Naive thymus-derived CD8-positive, alpha-beta T cell (primary cell): Measurements from ENCODE around the gene HM13. TPM values are rescaled to one million over a fixed set of nuclear protein-coding genes. Genes with fewer than 3 reads are reported as not detected.
"Not testable (repeated sequence)": the region's sequence is repeated elsewhere in the genome, so short reads cannot be mapped to it uniquely, and the experiment has no call there.

Source experiments
- ATAC-seq, 2 donors: fragments of 150-1000 bp; cut with Tn5 transposase in 1 of 2; sonication (Bioruptor Pico), chemical (Tn5 transposase) in 1 of 2; 1 replicate in 1 of 2; 2 replicates in 1 of 2; pipeline ENCODE4 v1.10.0; 2021; ENCODE audit warnings: mild to moderate bottlenecking in 2 of 2, moderate library complexity in 2 of 2
- POLR2A ChIA-PET: fragments of 350-600 bp; sonication (Branson Sonifier 250); formaldehyde crosslinking; loops from one replicate; lab custom pipeline; 2021; ENCODE audit warnings: antibody characterized with exemption; lab: Charles Lee
- DNase-seq, 10 donors: peaks; one replicate each; pipeline versions ENCODE4 v3.0.0 to v3.0.0-alpha.2; 2020 to 2022
- H3K27ac Mint-ChIP-seq, 10 donors: one replicate each; pipeline ENCODE4 v1.8.0; 2020 to 2022; ENCODE audit warnings: mild to moderate bottlenecking in 10 of 10, mixed read lengths in 10 of 10, moderate library complexity in 4 of 10, inconsistent platforms in 1 of 10
- H3K27me3 Mint-ChIP-seq, 5 donors: one replicate each; pipeline ENCODE4 v1.8.0; 2021 to 2022; ENCODE audit warnings: mixed read lengths in 5 of 5
- H3K36me3 Mint-ChIP-seq, 3 donors: one replicate each; pipeline ENCODE4 v1.8.0; 2020 to 2022; ENCODE audit warnings: mixed read lengths in 3 of 3, mild to moderate bottlenecking in 2 of 3, inconsistent platforms in 1 of 3
- H3K4me1 Mint-ChIP-seq, 4 donors: one replicate each; pipeline ENCODE4 v1.8.0; 2021 to 2022; ENCODE audit warnings: mixed read lengths in 4 of 4
- H3K4me3 Mint-ChIP-seq, 10 donors: one replicate each; pipeline ENCODE4 v1.8.0; 2020 to 2022; ENCODE audit warnings: mild to moderate bottlenecking in 10 of 10, mixed read lengths in 10 of 10, moderate library complexity in 6 of 10, inconsistent platforms in 1 of 10
- H3K9me3 Mint-ChIP-seq, 9 donors: one replicate each; pipeline ENCODE4 v1.8.0; 2020 to 2022; ENCODE audit warnings: mixed read lengths in 9 of 9, mild to moderate bottlenecking in 3 of 9, inconsistent platforms in 1 of 9, moderate library complexity in 1 of 9
- polyA plus RNA-seq, 3 donors: library from polyadenylated mRNA; unstranded; fragments of 300-500 nt; fragmentation: Illumina TruSeq; gene quantifications; one replicate each; pipeline ENCODE4 v1.2.3, GENCODE V29; 2021
- total RNA-seq, 8 experiments: library from RNA in 2 of 8; stranded (reverse) in 2 of 8; gene quantifications; one replicate each; pipeline ENCODE4 v1.2.3 and lab custom pipeline; 2021 to 2026

Gene HM13
- total and polyA plus RNA-seq, 5 experiments from 2014 or later: 96.5 to 115 (median 109) TPM

DNA sequence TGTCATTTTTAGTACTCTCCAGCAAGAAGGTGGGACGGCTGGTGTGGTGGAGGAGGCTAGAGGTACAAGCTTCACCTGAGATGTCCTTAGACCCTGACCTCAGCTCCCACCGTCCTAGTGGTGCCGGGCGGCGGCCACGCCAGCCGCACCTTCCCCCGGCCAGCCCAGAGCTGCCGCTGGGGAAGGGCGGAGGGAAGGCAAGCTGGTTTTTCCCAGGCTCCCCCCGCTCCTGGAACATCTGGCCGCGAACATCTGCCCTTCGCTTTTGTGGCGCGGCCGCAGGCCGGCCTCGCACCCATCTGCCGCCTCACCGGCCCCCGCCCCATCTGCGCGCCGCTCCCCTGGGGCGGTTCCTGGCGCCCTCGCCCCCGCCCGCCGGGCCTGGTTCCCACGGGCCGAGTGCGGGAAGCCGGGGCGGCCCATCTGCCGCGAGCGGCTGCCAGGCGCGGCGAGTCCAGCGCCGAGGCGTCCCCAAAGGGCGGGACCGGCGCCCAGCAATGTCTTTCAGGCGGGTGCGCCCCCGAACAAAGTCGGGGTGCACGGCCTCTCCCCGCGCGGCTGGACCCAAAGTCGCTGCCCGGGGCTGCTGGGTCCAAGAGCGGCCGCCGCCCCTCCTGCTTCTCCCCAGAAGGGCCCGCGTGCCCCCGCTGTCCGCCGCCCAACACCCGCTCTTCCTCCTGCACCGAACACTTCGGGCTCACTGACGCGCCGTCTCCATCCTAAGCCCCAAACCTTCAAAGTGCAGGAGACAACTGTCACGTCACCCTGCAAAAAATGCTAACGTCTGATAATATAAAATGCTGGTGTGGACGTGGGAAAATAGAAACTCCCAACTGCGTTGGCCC, 73.5 kb downstream of the HM13 start:
- ATAC-seq: peak; percentile 62 to 73
- peaks cover 8 to 29% (median 16%) of the 10 kb centered on the region in 5 donors for H3K27me3 Mint-ChIP-seq
- peaks cover 0 to 2% (median 0%) of the 10 kb centered on the region in 9 donors for H3K9me3 Mint-ChIP-seq
- H3K4me3 Mint-ChIP-seq: peak overlapping the region; percentile 72 to 88 (median 82)
- peaks cover 7 to 9% (median 8%) of the 10 kb centered on the region in 4 donors for H3K4me1 Mint-ChIP-seq
- POLR2A ChIA-PET: interaction anchor here (0.7 to 1.1 kb wide), 2 partner anchors 9 to 22 kb away, joined by 5 to 6 read pairs; no protein-coding TSS in a partner anchor
- H3K36me3 Mint-ChIP-seq: no peaks in the 10 kb centered on the region
- DNase-seq: no peak
- H3K27ac Mint-ChIP-seq: peak overlapping the region in 3 of 10 donors; percentile 3 to 86 (median 75)

DNA sequence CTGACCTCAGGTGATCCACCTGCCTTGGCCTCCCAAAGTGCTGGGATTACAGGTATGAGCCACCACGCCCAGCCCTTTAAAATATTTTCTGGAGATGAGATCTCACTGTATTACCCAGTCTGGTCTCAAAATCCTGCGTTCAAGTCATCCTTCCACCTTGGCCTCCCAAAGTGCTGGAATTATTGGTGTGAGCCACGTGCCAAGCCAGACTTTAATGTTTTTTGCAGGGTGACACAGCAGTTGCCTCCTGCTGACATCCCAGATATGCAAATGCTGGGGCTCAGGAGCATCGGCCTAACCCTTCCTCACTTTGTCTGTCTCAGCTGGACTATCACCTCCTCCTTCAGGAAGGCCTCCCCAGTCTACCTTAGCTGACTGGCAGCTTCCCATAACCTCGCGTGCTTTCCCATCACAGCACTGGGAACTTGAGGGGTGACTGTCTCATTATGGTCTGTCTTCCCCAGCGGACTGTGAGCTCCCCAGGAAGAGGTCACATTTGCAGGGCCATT, 76.5 kb downstream of the HM13 start:
- Mint-ChIP-seq H3K27me3 (peaks cover 8 to 27% (median 16%) of the 10 kb centered on the region in 5 donors), H3K4me3 (no peak overlapping the region), H3K36me3 (no peaks in the 10 kb centered on the region), H3K9me3 (peaks cover 0 to 2% (median 0%) of the 10 kb centered on the region in 9 donors), H3K4me1 (peaks cover 8 to 11% (median 9%) of the 10 kb centered on the region in 4 donors), H3K27ac (no peak overlapping the region)
- DNase-seq (no peak), ATAC-seq (no peak)
- POLR2A ChIA-PET: no interaction called here

DNA sequence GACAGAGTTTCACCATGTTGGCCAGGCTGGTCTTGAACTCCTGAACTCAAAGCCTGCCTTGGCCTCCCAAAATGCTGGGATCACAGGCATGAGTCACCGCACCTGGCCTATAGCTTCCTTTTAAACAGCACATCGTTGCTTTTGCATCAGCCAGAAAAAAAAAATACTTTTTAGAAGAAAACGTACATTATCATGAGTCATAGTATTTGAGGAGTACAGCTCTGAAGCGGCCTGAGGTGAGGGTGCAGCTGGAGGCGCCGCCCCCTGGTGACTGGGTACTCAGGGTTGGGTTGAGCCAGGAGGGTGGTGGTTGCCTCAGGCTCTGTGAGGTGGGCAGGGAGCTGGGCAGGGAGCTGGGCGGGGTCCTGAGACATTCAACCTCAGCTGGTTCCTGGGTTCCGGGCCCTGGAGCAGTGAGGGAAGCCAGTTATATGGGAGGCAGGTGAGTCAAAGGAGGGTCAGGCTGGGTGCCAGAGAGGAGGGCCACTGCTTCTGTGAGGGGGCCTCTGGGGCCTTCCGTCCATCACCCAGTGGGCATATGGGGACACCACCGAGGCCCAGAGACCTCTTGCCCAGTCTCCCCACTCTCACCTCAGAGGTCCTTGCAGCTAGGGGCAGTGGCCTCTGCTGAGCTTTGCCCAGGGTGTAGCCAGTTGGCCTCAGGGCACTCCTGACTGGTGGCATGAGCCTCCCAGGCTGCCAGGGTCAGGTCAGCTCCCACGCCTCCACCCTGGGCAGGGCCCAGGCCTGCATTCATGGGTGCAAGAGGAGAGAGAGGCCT, 79.2 kb downstream of the HM13 start:
- Mint-ChIP-seq H3K27me3 (peaks cover 3 to 15% (median 8%) of the 10 kb centered on the region in 5 donors), H3K27ac (no peak overlapping the region), H3K36me3 (no peaks in the 10 kb centered on the region), H3K4me1 (peaks cover 0 to 7% (median 3%) of the 10 kb centered on the region in 4 donors), H3K4me3 (no peak overlapping the region), H3K9me3 (no peaks in the 10 kb centered on the region)
- no peak for ATAC-seq
- POLR2A ChIA-PET: interaction anchor here (0.7 kb wide), 1 partner anchor 82 kb away, joined by 3 read pairs; no protein-coding TSS in a partner anchor
- no peak for DNase-seq

DNA sequence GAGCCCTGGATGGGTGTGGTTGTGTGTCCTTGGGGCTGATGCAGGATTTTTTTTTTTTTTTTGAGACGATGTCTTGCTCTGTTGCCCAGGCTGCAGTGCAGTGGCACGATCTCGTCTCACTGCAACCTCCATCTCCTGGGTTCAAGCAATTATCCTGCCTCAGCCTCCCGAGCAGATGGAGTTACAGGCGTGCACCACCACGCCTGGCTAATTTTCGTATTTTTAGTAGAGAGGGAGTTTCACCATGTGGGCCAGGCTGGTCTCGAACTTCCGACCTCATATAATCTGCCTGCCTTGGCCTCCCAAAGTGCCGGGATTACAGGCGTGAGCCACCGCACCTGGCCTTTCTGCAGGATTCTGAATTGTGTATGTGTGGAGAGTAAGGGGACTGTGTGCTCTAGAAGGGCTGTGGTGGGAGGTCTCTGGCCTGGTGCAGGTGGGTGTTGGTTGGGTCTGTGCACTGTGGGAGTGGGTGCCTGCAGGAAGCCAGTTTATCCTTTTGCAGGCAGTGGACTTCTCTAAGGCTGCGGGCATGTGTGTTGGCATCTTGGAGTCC, 79.8 kb downstream of the HM13 start:
- H3K4me3 Mint-ChIP-seq: no peak overlapping the region
- POLR2A ChIA-PET: no interaction called here
- H3K36me3 Mint-ChIP-seq: no peaks in the 10 kb centered on the region
- H3K27me3 Mint-ChIP-seq: peaks cover 0 to 9% (median 1%) of the 10 kb centered on the region in 5 donors
- ATAC-seq (no peak), DNase-seq (no peak)
- H3K4me1 Mint-ChIP-seq: peaks cover 0 to 5% (median under 1%) of the 10 kb centered on the region in 4 donors
- no peak overlapping the region for H3K27ac Mint-ChIP-seq
- H3K9me3 Mint-ChIP-seq: no peaks in the 10 kb centered on the region

DNA sequence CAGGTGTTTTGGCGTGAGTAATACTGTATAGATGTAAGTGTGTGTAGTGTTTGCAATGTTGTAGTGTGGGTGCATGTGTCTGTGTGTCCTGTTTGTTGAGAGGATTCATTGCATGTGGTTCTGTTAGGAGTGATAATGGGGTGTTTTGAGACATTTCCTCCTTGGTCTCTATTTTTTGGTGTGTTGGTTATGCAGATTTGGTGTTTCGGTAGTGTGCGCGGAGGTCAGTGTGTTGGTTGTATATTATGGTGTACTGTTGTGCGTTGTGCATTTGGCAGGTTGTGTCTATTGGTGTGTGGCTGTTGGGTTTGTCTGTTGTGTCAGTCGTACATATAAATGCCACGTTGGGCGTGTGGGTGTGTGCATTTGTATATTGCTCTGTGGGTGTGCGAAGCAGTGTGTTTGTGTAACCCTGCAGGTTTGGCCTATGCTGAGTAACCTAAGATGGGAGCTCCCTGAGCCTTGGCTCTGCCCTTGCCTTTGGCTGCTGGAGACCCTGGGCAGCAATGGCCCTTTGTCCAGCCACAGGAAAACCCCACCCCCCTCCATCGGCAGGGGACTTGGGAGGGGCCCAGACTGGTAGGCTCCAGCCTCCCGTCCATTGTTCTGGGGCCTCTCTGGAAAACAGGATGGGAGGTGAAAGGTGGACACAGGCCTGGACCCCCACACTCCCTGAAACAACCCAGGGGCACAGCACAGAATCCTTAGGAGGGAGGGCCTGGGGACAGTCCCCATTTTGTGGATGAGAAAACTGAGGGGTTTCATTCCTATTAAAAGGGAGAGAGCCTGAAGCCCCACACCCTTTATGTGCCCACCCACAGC, 80.5 kb downstream of the HM13 start:
- Mint-ChIP-seq H3K36me3 (no peaks in the 10 kb centered on the region), H3K4me3 (no peak overlapping the region), H3K27me3 (peaks cover 0 to 9% (median 0%) of the 10 kb centered on the region in 5 donors), H3K27ac (no peak overlapping the region), H3K9me3 (no peaks in the 10 kb centered on the region), H3K4me1 (peaks cover 0 to 5% (median under 1%) of the 10 kb centered on the region in 4 donors)
- ATAC-seq (no peak), DNase-seq (no peak)
- POLR2A ChIA-PET: no interaction called here

DNA sequence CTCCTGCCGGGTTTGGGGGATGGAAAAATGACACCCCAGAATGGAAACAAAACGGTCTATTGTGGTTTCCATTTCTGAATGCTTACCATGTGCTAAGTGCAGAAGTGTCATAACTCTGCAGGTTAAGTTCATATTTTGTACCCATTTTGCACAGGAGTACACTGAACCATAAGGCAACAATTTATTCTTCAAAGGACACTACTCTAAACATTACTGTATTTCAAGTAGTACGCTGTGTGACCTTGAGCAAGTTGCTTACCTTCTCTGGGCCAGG, 81.1 kb downstream of the HM13 start:
- no peak for DNase-seq
- ATAC-seq: no peak
- Mint-ChIP-seq H3K27me3 (peaks cover 0 to 9% (median 0%) of the 10 kb centered on the region in 5 donors), H3K36me3 (no peaks in the 10 kb centered on the region), H3K9me3 (no peaks in the 10 kb centered on the region), H3K27ac (peak overlapping the region in 1 of 10 donors; percentile 57), H3K4me3 (no peak overlapping the region), H3K4me1 (peaks cover 0 to 5% (median under 1%) of the 10 kb centered on the region in 4 donors)
- POLR2A ChIA-PET: no interaction called here

DNA sequence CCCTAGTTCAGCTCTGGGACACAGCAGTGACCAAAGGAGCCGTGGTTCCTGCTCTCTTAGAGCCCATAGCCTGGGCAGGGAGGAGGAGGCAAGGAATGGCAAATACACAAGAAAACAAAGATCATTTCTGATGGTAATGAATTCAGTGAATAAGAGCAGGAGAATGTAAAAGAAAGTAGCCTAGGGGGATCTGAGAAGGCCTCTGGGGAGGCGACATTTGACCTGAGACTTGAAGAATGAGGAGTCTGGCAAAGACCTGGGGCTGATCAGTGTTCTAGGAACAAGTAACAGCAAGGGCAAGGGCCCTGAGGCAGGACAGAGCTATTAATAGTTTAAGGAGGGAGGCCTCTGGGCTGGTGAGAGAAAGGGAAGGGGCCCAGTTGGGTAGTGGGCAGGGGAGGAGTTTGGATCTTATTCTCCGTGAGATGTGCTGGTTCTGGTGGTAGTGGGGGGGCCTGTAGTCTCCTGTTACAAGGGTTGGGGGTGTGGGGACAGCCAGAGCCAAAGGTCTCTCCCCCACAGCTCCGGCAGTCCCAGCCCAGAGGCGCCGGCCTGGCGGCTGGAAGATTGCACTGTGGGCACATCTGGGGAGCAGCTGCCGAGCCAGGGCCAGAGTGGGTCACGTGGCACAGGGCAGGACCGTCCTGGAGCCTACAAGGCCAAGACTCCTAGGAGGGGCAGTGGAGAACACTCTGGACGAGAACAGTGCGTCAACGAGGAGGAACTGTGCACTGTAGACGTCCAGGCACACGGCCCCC, 81.6 kb downstream of the HM13 start:
- Mint-ChIP-seq H3K9me3 (no peaks in the 10 kb centered on the region), H3K4me3 (no peak overlapping the region), H3K4me1 (peaks cover 0 to 5% (median under 1%) of the 10 kb centered on the region in 4 donors), H3K27ac (peak overlapping the region in 1 of 10 donors; percentile 57), H3K27me3 (peaks cover 0 to 9% (median 0%) of the 10 kb centered on the region in 5 donors), H3K36me3 (no peaks in the 10 kb centered on the region)
- ATAC-seq (no peak), DNase-seq (no peak)
- POLR2A ChIA-PET: no interaction called here

DNA sequence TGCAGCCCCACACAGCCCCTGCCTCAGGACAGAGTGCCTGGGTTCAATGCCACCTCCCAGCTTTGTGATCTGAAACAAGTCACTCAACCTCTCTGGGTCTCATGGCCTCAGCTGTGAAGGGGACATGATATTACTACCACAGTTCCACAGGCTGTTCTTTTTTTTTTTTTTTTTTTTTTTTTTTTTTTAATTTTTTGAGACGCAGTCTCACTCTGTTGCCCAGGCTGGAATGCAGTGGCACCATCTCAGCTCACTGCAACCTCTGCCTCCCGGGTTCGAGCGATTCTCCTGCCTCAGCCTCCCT, 82.1 kb downstream of the HM13 start:
- not testable (repeated sequence) for DNase-seq, H3K36me3 Mint-ChIP-seq, H3K27me3 Mint-ChIP-seq, ATAC-seq, H3K27ac Mint-ChIP-seq, H3K9me3 Mint-ChIP-seq, H3K4me3 Mint-ChIP-seq, H3K4me1 Mint-ChIP-seq
- POLR2A ChIA-PET: interaction anchor here (0.7 kb wide), 1 partner anchor 20 kb away, joined by 4 read pairs; no protein-coding TSS in a partner anchor

DNA sequence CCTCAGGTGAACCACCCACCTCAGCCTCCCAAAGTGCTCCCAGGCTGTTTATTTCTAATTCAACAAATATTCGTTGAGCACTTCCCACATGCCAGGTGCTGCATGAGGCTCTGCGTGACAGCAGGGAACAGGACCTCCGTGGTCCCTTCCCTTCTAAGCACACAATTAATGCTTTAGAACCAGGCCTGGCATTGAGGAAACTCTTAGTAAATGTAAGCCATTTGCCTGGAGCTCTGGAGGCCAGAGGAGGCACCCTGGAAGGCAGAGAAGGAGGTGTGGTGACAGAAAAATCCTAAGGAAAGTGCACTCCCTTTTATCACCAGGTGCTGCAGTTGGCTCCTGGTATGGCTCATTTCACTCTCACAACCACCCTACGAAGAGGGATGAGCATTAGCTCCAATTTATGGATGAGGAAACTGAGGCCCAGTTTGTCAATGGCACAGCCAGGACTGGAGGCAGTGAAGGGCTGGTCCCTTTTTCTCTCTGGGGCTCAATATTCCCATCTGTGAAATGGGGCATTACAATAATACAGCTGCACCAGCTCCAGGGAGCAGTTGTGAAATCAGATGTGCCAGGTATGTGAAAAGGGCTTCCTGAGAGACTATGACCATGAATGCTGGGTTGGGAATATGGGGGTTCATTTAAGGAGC, 82.7 kb downstream of the HM13 start:
- DNase-seq (no peak), ATAC-seq (no peak)
- peaks cover 0 to 5% (median under 1%) of the 10 kb centered on the region in 4 donors for H3K4me1 Mint-ChIP-seq
- POLR2A ChIA-PET: interaction anchor here (0.7 kb wide), 1 partner anchor 20 kb away, joined by 4 read pairs; no protein-coding TSS in a partner anchor
- peaks cover 0 to 9% (median 0%) of the 10 kb centered on the region in 5 donors for H3K27me3 Mint-ChIP-seq
- H3K27ac Mint-ChIP-seq: no peak overlapping the region
- H3K4me3 Mint-ChIP-seq: no peak overlapping the region
- no peaks in the 10 kb centered on the region for H3K9me3 Mint-ChIP-seq
- no peaks in the 10 kb centered on the region for H3K36me3 Mint-ChIP-seq

DNA sequence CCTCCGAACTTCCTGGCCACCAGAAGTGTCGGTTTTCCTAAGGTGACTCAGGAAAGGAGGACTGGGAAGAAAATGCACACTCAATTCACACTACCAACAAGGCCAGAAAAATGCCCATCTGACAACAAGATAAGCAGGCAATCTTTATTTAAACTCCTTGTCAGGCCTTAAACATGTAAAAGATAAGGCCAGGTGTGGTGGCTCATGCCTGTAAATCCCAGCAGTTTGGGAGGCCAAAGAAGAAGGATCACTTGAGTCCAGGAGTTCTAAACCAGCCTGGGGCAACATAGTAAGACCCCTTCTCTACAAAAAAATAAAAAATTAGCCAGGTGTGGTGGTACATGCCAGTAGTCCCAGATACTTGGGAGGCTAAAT, 83.2 kb downstream of the HM13 start:
- POLR2A ChIA-PET: interaction anchor here (1.0 kb wide), 1 partner anchor 11 kb away, joined by 3 read pairs; no protein-coding TSS in a partner anchor
- H3K27ac Mint-ChIP-seq: no peak overlapping the region
- no peak for DNase-seq
- peaks cover 0 to 11% (median 4%) of the 10 kb centered on the region in 5 donors for H3K27me3 Mint-ChIP-seq
- H3K36me3 Mint-ChIP-seq: no peaks in the 10 kb centered on the region
- ATAC-seq: no peak
- H3K4me1 Mint-ChIP-seq: peaks cover 0 to 5% (median under 1%) of the 10 kb centered on the region in 4 donors
- no peaks in the 10 kb centered on the region for H3K9me3 Mint-ChIP-seq
- H3K4me3 Mint-ChIP-seq: no peak overlapping the region

DNA sequence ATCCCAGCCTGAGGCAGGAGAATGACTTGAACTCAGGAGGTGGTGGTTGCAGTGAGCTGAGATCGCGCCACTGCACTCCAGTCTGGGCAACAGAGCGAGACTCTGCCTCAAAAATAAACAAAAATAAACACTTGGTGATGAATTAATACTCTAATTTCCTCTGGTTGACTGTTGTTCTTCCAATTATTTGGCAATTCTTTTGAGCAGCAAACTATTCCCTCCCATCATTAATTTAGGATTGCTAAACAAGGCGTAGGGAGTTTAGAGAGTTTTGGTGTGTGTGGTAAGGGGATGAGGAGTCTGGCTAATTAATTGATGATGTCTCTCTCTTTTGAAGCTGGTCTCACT, 88.2 kb downstream of the HM13 start:
- Mint-ChIP-seq H3K27ac (no peak overlapping the region), H3K4me1 (peaks cover 15 to 34% (median 23%) of the 10 kb centered on the region in 4 donors), H3K4me3 (peak overlapping the region in 6 of 10 donors; percentile 3 to 59 (median 26)), H3K9me3 (peaks cover 0 to 2% (median 0%) of the 10 kb centered on the region in 9 donors), H3K27me3 (peaks cover 7 to 42% (median 15%) of the 10 kb centered on the region in 5 donors), H3K36me3 (no peaks in the 10 kb centered on the region)
- DNase-seq (no peak), ATAC-seq (no peak)
- POLR2A ChIA-PET: interaction anchor here (1.1 kb wide), 1 partner anchor 10 kb away, joined by 4 read pairs; no protein-coding TSS in a partner anchor
